ENCODE data around the gene NYNRIN.

NYNRIN gene

GRCh38 chr14:24401810-24402702 is 3.3 kb downstream of the NYNRIN start:
- H3K4me1 ChIP-seq (ENCODE audit: control insufficient read depth in 1 of 2, insufficient read depth in 2 of 2, low read length in 2 of 2), result peaks cover 24 to 29% of the 10 kb centered on the region in 2 donors
- no peaks in the 10 kb centered on the region for H3K36me3 ChIP-seq (ENCODE audit: control insufficient read depth in 1 of 2, insufficient read depth in 2 of 2, low read length in 2 of 2)
- H3K27ac ChIP-seq (ENCODE audit: low read depth, low read length), result no peak overlapping the region
- no peaks in the 10 kb centered on the region for H3K27me3 ChIP-seq (ENCODE audit: control insufficient read depth in 1 of 2, insufficient read depth in 2 of 2, low read length in 2 of 2)
- H3K4me3 ChIP-seq (ENCODE audit: low read depth in 1 of 2, low read length in 2 of 2), result no peak overlapping the region
- H3K9ac ChIP-seq (ENCODE audit: low read depth in 1 of 2, low read length in 2 of 2), result no peak overlapping the region
- H3K9me3 ChIP-seq (ENCODE audit: control insufficient read depth in 1 of 2, low read length in 2 of 2), result no peaks in the 10 kb centered on the region

GRCh38 chr14:24403294-24403998 is 4.6 kb downstream of the NYNRIN start:
- Histone ChIP-seq H3K4me3 (ENCODE audit: low read depth in 1 of 2, low read length in 2 of 2) (no peak overlapping the region), H3K9ac (ENCODE audit: low read depth in 1 of 2, low read length in 2 of 2) (no peak overlapping the region), H3K4me1 (ENCODE audit: control insufficient read depth in 1 of 2, insufficient read depth in 2 of 2, low read length in 2 of 2) (peaks cover 21 to 24% of the 10 kb centered on the region in 2 donors), H3K27ac (ENCODE audit: low read depth, low read length) (no peak overlapping the region), H3K27me3 (ENCODE audit: control insufficient read depth in 1 of 2, insufficient read depth in 2 of 2, low read length in 2 of 2) (no peaks in the 10 kb centered on the region), H3K9me3 (ENCODE audit: control insufficient read depth in 1 of 2, low read length in 2 of 2) (no peaks in the 10 kb centered on the region), H3K36me3 (ENCODE audit: control insufficient read depth in 1 of 2, insufficient read depth in 2 of 2, low read length in 2 of 2) (peaks cover 1 to 8% of the 10 kb centered on the region in 2 donors)

GRCh38 chr14:24404814-24405213 is 6.0 kb downstream of the NYNRIN start:
- H3K36me3 ChIP-seq (ENCODE audit: control insufficient read depth in 1 of 2, insufficient read depth in 2 of 2, low read length in 2 of 2), result peaks cover 3 to 21% of the 10 kb centered on the region in 2 donors
- H3K4me1 ChIP-seq (ENCODE audit: control insufficient read depth in 1 of 2, insufficient read depth in 2 of 2, low read length in 2 of 2), result peaks cover 14 to 18% of the 10 kb centered on the region in 2 donors
- H3K27ac ChIP-seq (ENCODE audit: low read depth, low read length), result no peak overlapping the region

GRCh38 chr14:24406416-24406815 is 7.6 kb downstream of the NYNRIN start:
- H3K4me3 ChIP-seq (ENCODE audit: low read depth in 1 of 2, low read length in 2 of 2), result no peak overlapping the region
- H3K9ac ChIP-seq (ENCODE audit: low read depth in 1 of 2, low read length in 2 of 2), result no peak overlapping the region
- no peaks in the 10 kb centered on the region for H3K9me3 ChIP-seq (ENCODE audit: control insufficient read depth in 1 of 2, low read length in 2 of 2)
- no peak overlapping the region for H3K27ac ChIP-seq (ENCODE audit: low read depth, low read length)
- H3K27me3 ChIP-seq (ENCODE audit: control insufficient read depth in 1 of 2, insufficient read depth in 2 of 2, low read length in 2 of 2), result no peaks in the 10 kb centered on the region
- peaks cover 2 to 11% of the 10 kb centered on the region in 2 donors for H3K4me1 ChIP-seq (ENCODE audit: control insufficient read depth in 1 of 2, insufficient read depth in 2 of 2, low read length in 2 of 2)
- peaks cover 3 to 25% of the 10 kb centered on the region in 2 donors for H3K36me3 ChIP-seq (ENCODE audit: control insufficient read depth in 1 of 2, insufficient read depth in 2 of 2, low read length in 2 of 2)

More at GRCh38 chr14:24404814-24405213, 6.0 kb downstream of the NYNRIN start:
- H3K9me3 ChIP-seq (ENCODE audit: control insufficient read depth in 1 of 2, low read length in 2 of 2), result no peaks in the 10 kb centered on the region
- H3K9ac ChIP-seq (ENCODE audit: low read depth in 1 of 2, low read length in 2 of 2), result no peak overlapping the region
- H3K4me3 ChIP-seq (ENCODE audit: low read depth in 1 of 2, low read length in 2 of 2), result no peak overlapping the region
- no peaks in the 10 kb centered on the region for H3K27me3 ChIP-seq (ENCODE audit: control insufficient read depth in 1 of 2, insufficient read depth in 2 of 2, low read length in 2 of 2)

- no peaks in the 10 kb centered on the region for H3K4me1 ChIP-seq (ENCODE audit: control insufficient read depth in 1 of 2, insufficient read depth in 2 of 2, low read length in 2 of 2)
- H3K27me3 ChIP-seq (ENCODE audit: control insufficient read depth in 1 of 2, insufficient read depth in 2 of 2, low read length in 2 of 2), result no peaks in the 10 kb centered on the region
- no peaks in the 10 kb centered on the region for H3K9me3 ChIP-seq (ENCODE audit: control insufficient read depth in 1 of 2, low read length in 2 of 2)
- H3K9ac ChIP-seq (ENCODE audit: low read depth in 1 of 2, low read length in 2 of 2), result no peak overlapping the region
- H3K4me3 ChIP-seq (ENCODE audit: low read depth in 1 of 2, low read length in 2 of 2), result no peak overlapping the region
- no peak overlapping the region for H3K27ac ChIP-seq (ENCODE audit: low read depth, low read length)
- peaks cover 3 to 29% of the 10 kb centered on the region in 2 donors for H3K36me3 ChIP-seq (ENCODE audit: control insufficient read depth in 1 of 2, insufficient read depth in 2 of 2, low read length in 2 of 2)
Measured at GRCh38 chr14:24407608-24408325, 9.0 kb downstream of the NYNRIN start.

GRCh38 chr14:24408764-24409163 is 10.0 kb downstream of the NYNRIN start:
- no peak overlapping the region for H3K27ac ChIP-seq (ENCODE audit: low read depth, low read length)
- no peaks in the 10 kb centered on the region for H3K4me1 ChIP-seq (ENCODE audit: control insufficient read depth in 1 of 2, insufficient read depth in 2 of 2, low read length in 2 of 2)
- no peak overlapping the region for H3K4me3 ChIP-seq (ENCODE audit: low read depth in 1 of 2, low read length in 2 of 2)
- H3K9ac ChIP-seq (ENCODE audit: low read depth in 1 of 2, low read length in 2 of 2), result no peak overlapping the region
- H3K36me3 ChIP-seq (ENCODE audit: control insufficient read depth in 1 of 2, insufficient read depth in 2 of 2, low read length in 2 of 2), result peaks cover 3 to 36% of the 10 kb centered on the region in 2 donors
- no peaks in the 10 kb centered on the region for H3K27me3 ChIP-seq (ENCODE audit: control insufficient read depth in 1 of 2, insufficient read depth in 2 of 2, low read length in 2 of 2)
- H3K9me3 ChIP-seq (ENCODE audit: control insufficient read depth in 1 of 2, low read length in 2 of 2), result no peaks in the 10 kb centered on the region

GRCh38 chr14:24409192-24409591 is 10.4 kb downstream of the NYNRIN start:
- Histone ChIP-seq H3K36me3 (ENCODE audit: control insufficient read depth in 1 of 2, insufficient read depth in 2 of 2, low read length in 2 of 2) (peaks cover 3 to 40% of the 10 kb centered on the region in 2 donors), H3K9ac (ENCODE audit: low read depth in 1 of 2, low read length in 2 of 2) (no peak overlapping the region), H3K4me3 (ENCODE audit: low read depth in 1 of 2, low read length in 2 of 2) (no peak overlapping the region)

GRCh38 chr14:24409956-24410355 is 11.2 kb downstream of the NYNRIN start:
- Histone ChIP-seq H3K36me3 (ENCODE audit: control insufficient read depth in 1 of 2, insufficient read depth in 2 of 2, low read length in 2 of 2) (peaks cover 3 to 48% of the 10 kb centered on the region in 2 donors), H3K9me3 (ENCODE audit: control insufficient read depth in 1 of 2, low read length in 2 of 2) (no peaks in the 10 kb centered on the region), H3K4me3 (ENCODE audit: low read depth in 1 of 2, low read length in 2 of 2) (no peak overlapping the region), H3K4me1 (ENCODE audit: control insufficient read depth in 1 of 2, insufficient read depth in 2 of 2, low read length in 2 of 2) (no peaks in the 10 kb centered on the region), H3K27me3 (ENCODE audit: control insufficient read depth in 1 of 2, insufficient read depth in 2 of 2, low read length in 2 of 2) (no peaks in the 10 kb centered on the region), H3K27ac (ENCODE audit: low read depth, low read length) (no peak overlapping the region), H3K9ac (ENCODE audit: low read depth in 1 of 2, low read length in 2 of 2) (no peak overlapping the region)

More at GRCh38 chr14:24409192-24409591, 10.4 kb downstream of the NYNRIN start:
- no peak overlapping the region for H3K27ac ChIP-seq (ENCODE audit: low read depth, low read length)
- no peaks in the 10 kb centered on the region for H3K27me3 ChIP-seq (ENCODE audit: control insufficient read depth in 1 of 2, insufficient read depth in 2 of 2, low read length in 2 of 2)
- H3K9me3 ChIP-seq (ENCODE audit: control insufficient read depth in 1 of 2, low read length in 2 of 2), result no peaks in the 10 kb centered on the region
- no peaks in the 10 kb centered on the region for H3K4me1 ChIP-seq (ENCODE audit: control insufficient read depth in 1 of 2, insufficient read depth in 2 of 2, low read length in 2 of 2)

GRCh38 chr14:24411443-24412389 is 12.9 kb downstream of the NYNRIN start:
- no peaks in the 10 kb centered on the region for H3K9me3 ChIP-seq (ENCODE audit: control insufficient read depth in 1 of 2, low read length in 2 of 2)
- no peak overlapping the region for H3K4me3 ChIP-seq (ENCODE audit: low read depth in 1 of 2, low read length in 2 of 2)
- H3K4me1 ChIP-seq (ENCODE audit: control insufficient read depth in 1 of 2, insufficient read depth in 2 of 2, low read length in 2 of 2), result no peaks in the 10 kb centered on the region
- no peaks in the 10 kb centered on the region for H3K27me3 ChIP-seq (ENCODE audit: control insufficient read depth in 1 of 2, insufficient read depth in 2 of 2, low read length in 2 of 2)
- H3K27ac ChIP-seq (ENCODE audit: low read depth, low read length), result no peak overlapping the region
- no peak overlapping the region for H3K9ac ChIP-seq (ENCODE audit: low read depth in 1 of 2, low read length in 2 of 2)
- H3K36me3 ChIP-seq (ENCODE audit: control insufficient read depth in 1 of 2, insufficient read depth in 2 of 2, low read length in 2 of 2), result peaks cover 3 to 49% of the 10 kb centered on the region in 2 donors

Data from duodenal mucosa (tissue), 2 donors.